GM23338 (cell line): ENCODE measurements around the gene UNKL. TPM values are rescaled to one million over a fixed set of nuclear protein-coding genes. Genes with fewer than 3 reads are reported as not detected.

Source experiments
- ATAC-seq: fragments of 200-7000 bp; cut with Tn5 transposase; 3 replicates; pipeline ENCODE4 v1.9.1; 2020
- DNase-seq: peaks from one replicate; pipeline ENCODE4 v3.0.0-alpha.2; 2015; ENCODE audit warnings: low spot score
- H2AFZ ChIP-seq: fragments of 200-600 bp; sonication (generic); 2 replicates; pipeline ENCODE4 v1.8.0; 2016; ENCODE audit warnings: antibody characterized with exemption, mild to moderate bottlenecking, moderate library complexity
- H3F3A ChIP-seq: fragments of 200-600 bp; sonication (generic); replicated peaks from 2 replicates; pipeline ENCODE4 v1.8.0; 2017; ENCODE audit warnings: antibody characterized with exemption, mixed run types, low read depth
- H3K27ac ChIP-seq: fragments of 200-600 bp; sonication (generic); 2 replicates; pipeline ENCODE4 v1.6.1; 2016; ENCODE audit warnings: low read depth
- H3K27me3 ChIP-seq: fragments of 200-600 bp; sonication (generic); 2 replicates; pipeline ENCODE4 v1.8.0; 2016; ENCODE audit warnings: mild to moderate bottlenecking, mixed run types, moderate library complexity; ENCODE audit not compliant: insufficient read depth
- H3K36me3 ChIP-seq: fragments of 200-600 bp; sonication (generic); 2 replicates; pipeline ENCODE4 v1.8.0; 2016; ENCODE audit warnings: mild to moderate bottlenecking; ENCODE audit not compliant: insufficient read depth
- H3K4me1 ChIP-seq: fragments of 200-600 bp; sonication (generic); 2 replicates; pipeline ENCODE4 v1.8.0; 2016; ENCODE audit warnings: mild to moderate bottlenecking, moderate library complexity; ENCODE audit not compliant: insufficient read depth
- H3K4me2 ChIP-seq: fragments of 200-600 bp; sonication (generic); 2 replicates; pipeline ENCODE4 v1.7.1; 2017; ENCODE audit warnings: mixed run types
- H3K4me3 ChIP-seq: fragments of 200-600 bp; sonication (generic); 2 replicates; pipeline ENCODE4 v1.6.1; 2016; ENCODE audit warnings: mixed run types
- H3K79me2 ChIP-seq: fragments of 200-600 bp; sonication (generic); replicated peaks from 2 replicates; pipeline ENCODE4 v1.8.0; 2017; ENCODE audit warnings: mild to moderate bottlenecking; ENCODE audit not compliant: insufficient read depth
- H3K9me2 ChIP-seq: fragments of 200-600 bp; sonication (generic); 2 replicates; pipeline ENCODE4 v1.8.0; 2017; ENCODE audit not compliant: insufficient read depth
- H4K20me1 ChIP-seq: fragments of 200-600 bp; sonication (generic); replicated peaks from 2 replicates; pipeline ENCODE4 v1.8.0; 2017; ENCODE audit warnings: mild to moderate bottlenecking; ENCODE audit not compliant: insufficient read depth
- H3K27ac Mint-ChIP-seq: 2 replicates; pipeline ENCODE4 v1.8.0; 2020; ENCODE audit warnings: inconsistent platforms, mild to moderate bottlenecking, moderate library complexity, mixed read lengths
- H3K27me3 Mint-ChIP-seq: 3 replicates; pipeline ENCODE4 v1.8.0; 2022; ENCODE audit warnings: low read depth, mild to moderate bottlenecking, moderate library complexity, mixed read lengths, inconsistent platforms; ENCODE audit not compliant: insufficient read depth, poor library complexity
- H3K36me3 Mint-ChIP-seq: 3 replicates; pipeline ENCODE4 v1.8.0; 2021; ENCODE audit warnings: low read depth, mild to moderate bottlenecking, inconsistent platforms, moderate library complexity, mixed read lengths
- H3K4me1 Mint-ChIP-seq: 3 replicates; pipeline ENCODE4 v1.8.0; 2020; ENCODE audit warnings: mild to moderate bottlenecking, inconsistent platforms, mixed read lengths
- H3K4me3 Mint-ChIP-seq: 3 replicates; pipeline ENCODE4 v1.8.0; 2021; ENCODE audit warnings: moderate library complexity, mild to moderate bottlenecking, inconsistent platforms, mixed read lengths
- H3K9me3 Mint-ChIP-seq: 3 replicates; pipeline ENCODE4 v1.8.0; 2020; ENCODE audit warnings: moderate library complexity, mild to moderate bottlenecking, inconsistent platforms, mixed read lengths
- CREB1 ChIP-seq: fragments of 250-450 bp; sonication (Bioruptor Pico); IDR thresholded peaks from 2 replicates; pipeline ENCODE4 v1.5.0; 2020; ENCODE audit warnings: low read depth, mild to moderate bottlenecking, moderate library complexity
- EZH2phosphoT487 ChIP-seq: fragments of 200-600 bp; sonication (generic); IDR thresholded peaks from one replicate; pipeline ENCODE4 v1.8.1; 2018; ENCODE audit warnings: antibody characterized with exemption; ENCODE audit not compliant: unreplicated experiment
- NANOG ChIP-seq: IDR thresholded peaks from 2 replicates; pipeline ENCODE4 v1.6.1; 2016; ENCODE audit warnings: antibody characterized with exemption, borderline replicate concordance
- POLR2AphosphoS5 ChIP-seq: IDR thresholded peaks from 2 replicates; pipeline ENCODE4 v1.6.1; 2016; ENCODE audit warnings: antibody characterized with exemption, low read depth
- STAT1 ChIP-seq: IDR thresholded peaks from one replicate; pipeline ENCODE4 v1.6.1; 2016; ENCODE audit warnings: antibody characterized with exemption; ENCODE audit not compliant: unreplicated experiment
- ZNF114 ChIP-seq: fragments of 250-450 bp; sonication (Bioruptor Pico); IDR thresholded peaks from 2 replicates; pipeline ENCODE4 v1.5.0; 2020; ENCODE audit warnings: mild to moderate bottlenecking, moderate library complexity
- ZNF331 ChIP-seq: fragments of 250-450 bp; sonication (Bioruptor Pico); IDR thresholded peaks from 2 replicates; pipeline ENCODE4 v1.5.0; 2020; ENCODE audit warnings: low read depth, mild to moderate bottlenecking, moderate library complexity
- polyA plus RNA-seq: library from polyadenylated mRNA; unstranded; fragments of >200 nt; fragmentation: Nextera tagmentation; extraction: Ambion mirVana; gene quantifications from 2 replicates; pipeline ENCODE4 v1.2.1, GENCODE V29; 2016
- total RNA-seq: library from RNA; depleted of rRNA; stranded (reverse); fragments of >200 nt; shearing (Covaris generic); gene quantifications from 2 replicates; pipeline ENCODE4 v1.2.3, GENCODE V29; 2014
- TF ChIP-seq, protein P1 (sequence below): IDR thresholded peaks from 2 replicates; pipeline ENCODE4 v1.6.1; 2016; ENCODE audit warnings: antibody characterized with exemption
- TF ChIP-seq, protein P2 (sequence below), 2 experiments: fragments of 200-600 bp in 1 of 2; sonication (generic) in 1 of 2; conservative IDR thresholded peaks; 2 replicates each; pipeline versions ENCODE4 v1.5.1 to v1.6.1; 2016 to 2017; ENCODE audit warnings: antibody characterized with exemption in 2 of 2, low read depth in 2 of 2, mild to moderate bottlenecking in 2 of 2, moderate library complexity in 1 of 2
- TF ChIP-seq, protein P3 (sequence below): IDR thresholded peaks from one replicate; pipeline ENCODE4 v1.6.1; 2018; ENCODE audit warnings: antibody characterized with exemption; ENCODE audit not compliant: unreplicated experiment

Gene UNKL
- total and polyA plus RNA-seq, 2 experiments from 2014 or later, result 16.7 to 28.7 TPM

DNA sequence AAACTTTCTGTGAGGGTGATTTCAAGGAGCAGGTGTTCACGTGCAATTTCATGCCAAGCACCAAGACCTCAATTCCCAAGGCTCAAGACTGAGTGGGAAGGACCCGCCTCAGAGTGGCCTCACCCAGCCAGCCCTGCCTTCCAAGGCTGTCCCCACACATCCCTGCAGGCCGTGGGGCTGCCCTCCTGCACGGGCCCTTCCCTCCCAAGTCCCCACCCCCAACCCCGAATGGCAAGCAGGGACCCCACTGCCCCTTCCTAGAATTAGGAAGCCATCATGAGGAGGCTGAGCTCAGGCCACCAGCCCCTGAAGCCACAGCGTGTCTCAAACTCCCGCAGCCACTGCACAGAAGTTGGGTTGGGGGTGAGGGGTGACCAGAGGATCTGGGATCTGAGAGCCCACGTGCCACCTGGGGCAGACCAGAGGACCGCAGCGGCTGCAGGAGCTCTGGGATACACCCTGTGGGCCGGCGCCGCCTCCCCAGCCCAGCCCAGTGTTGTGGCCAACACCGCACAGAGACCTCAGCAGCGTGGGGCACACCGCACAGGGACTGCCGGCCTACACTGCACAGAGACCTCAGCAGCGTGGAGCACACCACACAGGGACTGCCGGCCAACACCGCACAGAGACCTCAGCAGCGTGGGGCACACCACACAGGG, 42.1 kb downstream of the UNKL start (continued):
- TF ChIP-seq NANOG, result no peak
- TF ChIP-seq, protein P1, sequence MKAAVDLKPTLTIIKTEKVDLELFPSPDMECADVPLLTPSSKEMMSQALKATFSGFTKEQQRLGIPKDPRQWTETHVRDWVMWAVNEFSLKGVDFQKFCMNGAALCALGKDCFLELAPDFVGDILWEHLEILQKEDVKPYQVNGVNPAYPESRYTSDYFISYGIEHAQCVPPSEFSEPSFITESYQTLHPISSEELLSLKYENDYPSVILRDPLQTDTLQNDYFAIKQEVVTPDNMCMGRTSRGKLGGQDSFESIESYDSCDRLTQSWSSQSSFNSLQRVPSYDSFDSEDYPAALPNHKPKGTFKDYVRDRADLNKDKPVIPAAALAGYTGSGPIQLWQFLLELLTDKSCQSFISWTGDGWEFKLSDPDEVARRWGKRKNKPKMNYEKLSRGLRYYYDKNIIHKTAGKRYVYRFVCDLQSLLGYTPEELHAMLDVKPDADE, result no peak
- TF ChIP-seq CREB1 (CRISPR knock-in tag), result no peak
- TF ChIP-seq, protein P2, sequence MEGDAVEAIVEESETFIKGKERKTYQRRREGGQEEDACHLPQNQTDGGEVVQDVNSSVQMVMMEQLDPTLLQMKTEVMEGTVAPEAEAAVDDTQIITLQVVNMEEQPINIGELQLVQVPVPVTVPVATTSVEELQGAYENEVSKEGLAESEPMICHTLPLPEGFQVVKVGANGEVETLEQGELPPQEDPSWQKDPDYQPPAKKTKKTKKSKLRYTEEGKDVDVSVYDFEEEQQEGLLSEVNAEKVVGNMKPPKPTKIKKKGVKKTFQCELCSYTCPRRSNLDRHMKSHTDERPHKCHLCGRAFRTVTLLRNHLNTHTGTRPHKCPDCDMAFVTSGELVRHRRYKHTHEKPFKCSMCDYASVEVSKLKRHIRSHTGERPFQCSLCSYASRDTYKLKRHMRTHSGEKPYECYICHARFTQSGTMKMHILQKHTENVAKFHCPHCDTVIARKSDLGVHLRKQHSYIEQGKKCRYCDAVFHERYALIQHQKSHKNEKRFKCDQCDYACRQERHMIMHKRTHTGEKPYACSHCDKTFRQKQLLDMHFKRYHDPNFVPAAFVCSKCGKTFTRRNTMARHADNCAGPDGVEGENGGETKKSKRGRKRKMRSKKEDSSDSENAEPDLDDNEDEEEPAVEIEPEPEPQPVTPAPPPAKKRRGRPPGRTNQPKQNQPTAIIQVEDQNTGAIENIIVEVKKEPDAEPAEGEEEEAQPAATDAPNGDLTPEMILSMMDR (conservative IDR thresholded peaks at IDR 0.05; ENCODE audit: low read depth in 2 of 2), result no peak
- TF ChIP-seq, protein P3, sequence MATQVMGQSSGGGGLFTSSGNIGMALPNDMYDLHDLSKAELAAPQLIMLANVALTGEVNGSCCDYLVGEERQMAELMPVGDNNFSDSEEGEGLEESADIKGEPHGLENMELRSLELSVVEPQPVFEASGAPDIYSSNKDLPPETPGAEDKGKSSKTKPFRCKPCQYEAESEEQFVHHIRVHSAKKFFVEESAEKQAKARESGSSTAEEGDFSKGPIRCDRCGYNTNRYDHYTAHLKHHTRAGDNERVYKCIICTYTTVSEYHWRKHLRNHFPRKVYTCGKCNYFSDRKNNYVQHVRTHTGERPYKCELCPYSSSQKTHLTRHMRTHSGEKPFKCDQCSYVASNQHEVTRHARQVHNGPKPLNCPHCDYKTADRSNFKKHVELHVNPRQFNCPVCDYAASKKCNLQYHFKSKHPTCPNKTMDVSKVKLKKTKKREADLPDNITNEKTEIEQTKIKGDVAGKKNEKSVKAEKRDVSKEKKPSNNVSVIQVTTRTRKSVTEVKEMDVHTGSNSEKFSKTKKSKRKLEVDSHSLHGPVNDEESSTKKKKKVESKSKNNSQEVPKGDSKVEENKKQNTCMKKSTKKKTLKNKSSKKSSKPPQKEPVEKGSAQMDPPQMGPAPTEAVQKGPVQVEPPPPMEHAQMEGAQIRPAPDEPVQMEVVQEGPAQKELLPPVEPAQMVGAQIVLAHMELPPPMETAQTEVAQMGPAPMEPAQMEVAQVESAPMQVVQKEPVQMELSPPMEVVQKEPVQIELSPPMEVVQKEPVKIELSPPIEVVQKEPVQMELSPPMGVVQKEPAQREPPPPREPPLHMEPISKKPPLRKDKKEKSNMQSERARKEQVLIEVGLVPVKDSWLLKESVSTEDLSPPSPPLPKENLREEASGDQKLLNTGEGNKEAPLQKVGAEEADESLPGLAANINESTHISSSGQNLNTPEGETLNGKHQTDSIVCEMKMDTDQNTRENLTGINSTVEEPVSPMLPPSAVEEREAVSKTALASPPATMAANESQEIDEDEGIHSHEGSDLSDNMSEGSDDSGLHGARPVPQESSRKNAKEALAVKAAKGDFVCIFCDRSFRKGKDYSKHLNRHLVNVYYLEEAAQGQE, result no peak

DNA sequence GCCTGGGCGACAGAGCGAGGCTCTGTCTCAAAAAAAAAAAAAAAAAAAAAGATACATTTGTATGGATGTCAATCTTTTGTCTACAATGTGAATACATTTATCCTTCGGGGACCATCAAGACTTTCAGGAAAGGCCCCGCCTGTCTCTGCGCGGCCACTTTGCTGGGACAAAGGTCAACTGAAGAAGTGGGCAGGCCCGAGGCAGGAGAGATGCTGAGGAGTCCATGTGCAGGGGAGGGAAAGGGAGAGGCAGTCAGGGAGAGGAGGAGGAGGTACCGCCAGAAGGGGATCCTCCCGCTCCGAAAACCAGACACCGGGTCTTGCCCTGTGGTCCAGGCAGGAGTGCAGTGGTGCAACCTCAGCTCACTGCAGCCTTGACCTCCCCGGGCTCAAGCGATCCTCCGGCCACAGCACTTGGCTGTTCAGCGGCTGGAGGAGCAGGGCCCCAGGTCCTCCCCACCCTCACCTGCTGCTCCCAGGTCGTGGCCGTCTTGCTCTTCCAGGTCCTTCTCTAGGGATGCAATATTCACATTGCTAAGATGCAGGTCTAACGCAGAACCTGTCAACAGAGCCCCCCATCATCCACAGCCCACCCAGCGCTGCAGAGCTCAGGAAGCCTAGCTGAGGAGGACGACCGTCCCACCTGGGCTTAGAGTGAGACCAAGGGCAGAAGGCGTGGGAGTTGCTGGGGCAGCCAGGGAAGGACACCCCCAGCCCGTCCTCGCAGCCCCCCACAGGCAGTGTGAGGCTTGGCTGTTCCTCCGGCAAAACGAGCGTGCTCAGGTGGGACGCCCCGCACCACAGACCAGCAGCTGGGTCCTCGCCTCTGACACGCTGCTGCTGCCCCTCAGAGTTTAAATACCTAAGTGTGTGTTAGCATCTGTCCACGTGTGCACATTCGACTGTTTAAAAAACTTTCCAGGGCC, 43.2 kb downstream of the UNKL start:
- no peak overlapping the region for H3K27ac ChIP-seq
- H3K4me2 ChIP-seq, result no peak overlapping the region
- H3K27me3 ChIP-seq, result no peaks in the 10 kb centered on the region
- H4K20me1 ChIP-seq, result no peaks in the 10 kb centered on the region; the same call in 1 of the 2 replicates
- no peaks in the 10 kb centered on the region for H3K79me2 ChIP-seq
- H3K27ac Mint-ChIP-seq, result no peak overlapping the region
- no peak overlapping the region for H2AFZ ChIP-seq
- ATAC-seq (no peak), DNase-seq (no peak)
- H3K4me1 ChIP-seq, result no peaks in the 10 kb centered on the region
- H3K4me1 Mint-ChIP-seq, result peaks cover 2% of the 10 kb centered on the region; the same call in 2 of the 3 replicates
- H3K36me3 ChIP-seq, result no peaks in the 10 kb centered on the region
- peaks cover 12% of the 10 kb centered on the region; the same call in 2 of the 3 replicates for H3K36me3 Mint-ChIP-seq
- H3K4me3 Mint-ChIP-seq, result no peak overlapping the region
- H3F3A ChIP-seq, result no peaks in the 10 kb centered on the region
- H3K9me3 Mint-ChIP-seq, result no peaks in the 10 kb centered on the region
- H3K4me3 ChIP-seq, result no peak overlapping the region
- H3K9me2 ChIP-seq, result no peaks in the 10 kb centered on the region
- H3K27me3 Mint-ChIP-seq, result peaks cover 6% of the 10 kb centered on the region
- TF ChIP-seq STAT1, result no peak
- TF ChIP-seq ZNF331 (CRISPR knock-in tag), result no peak
- no peak for TF ChIP-seq CREB1 (CRISPR knock-in tag)
- no peak for TF ChIP-seq POLR2AphosphoS5
- TF ChIP-seq, protein P2 (conservative IDR thresholded peaks at IDR 0.05; ENCODE audit: low read depth in 2 of 2), result no peak
- TF ChIP-seq, protein P1, result no peak
- TF ChIP-seq EZH2phosphoT487, result no peak
- TF ChIP-seq, protein P3, result no peak
- no peak for TF ChIP-seq NANOG
- TF ChIP-seq ZNF114 (CRISPR knock-in tag), result no peak
